H1 (cell line): ENCODE results near the gene ST14. TPM values are rescaled to one million over a fixed set of nuclear protein-coding genes. Genes with fewer than 3 reads are reported as not detected.

Source experiments
- CTCF ChIA-PET: fragments of 300-600 bp; sonication (Branson Sonifier 250); formaldehyde crosslinking; loops from one replicate; lab custom pipeline; 2021; ENCODE audit not compliant: partially characterized antibody; lab: Charles Lee
- POLR2A ChIA-PET: fragments of 300-600 bp; sonication (Branson Sonifier 250); formaldehyde crosslinking; loops from one replicate; lab custom pipeline; 2021; ENCODE audit warnings: inconsistent platforms; ENCODE audit not compliant: partially characterized antibody; lab: Charles Lee
- DNase-seq, 2 experiments: peaks; one replicate each; pipeline versions ENCODE4 v3.0.0 to v3.0.0-alpha.2; 2010 to 2022; ENCODE audit warnings: low spot score in 2 of 2, low read depth in 1 of 2, mixed read lengths in 1 of 2
- FAIRE-seq: peaks from 2 replicates; lab custom pipeline; 2011; peaks lifted over from hg19 to GRCh38; lab: Jason Lieb, UNC
- H2AFZ ChIP-seq: 2 replicates; pipeline ENCODE4 v1.8.1; 2012; ENCODE audit warnings: low read length, inconsistent platforms
- H2AK5ac ChIP-seq: 2 replicates; pipeline ENCODE4 v1.6.1; 2013; ENCODE audit warnings: low read depth, low read length
- H2BK120ac ChIP-seq: replicated peaks from 2 replicates; pipeline ENCODE3; 2013; ENCODE audit warnings: low read depth, low read length, inconsistent platforms
- H2BK12ac ChIP-seq: 2 replicates; pipeline ENCODE4 v1.6.1; 2013; ENCODE audit warnings: low read depth, low read length
- H2BK15ac ChIP-seq: 2 replicates; pipeline ENCODE4 v1.6.1; 2013; ENCODE audit warnings: low read length
- H2BK20ac ChIP-seq: 2 replicates; pipeline ENCODE4 v1.6.1; 2013; ENCODE audit warnings: low read length
- H2BK5ac ChIP-seq: 2 replicates; pipeline ENCODE4 v1.6.1; 2013; ENCODE audit warnings: low read depth, low read length
- H3K14ac ChIP-seq: 2 replicates; pipeline ENCODE4 v1.6.1; 2013; ENCODE audit warnings: inconsistent platforms; ENCODE audit not compliant: insufficient read length
- H3K18ac ChIP-seq: 2 replicates; pipeline ENCODE4 v1.6.1; 2013; ENCODE audit warnings: low read length; ENCODE audit errors: extremely low read depth
- H3K23ac ChIP-seq: 2 replicates; pipeline ENCODE4 v1.6.1; 2013; ENCODE audit warnings: inconsistent platforms; ENCODE audit not compliant: insufficient read length
- H3K23me2 ChIP-seq: 2 replicates; pipeline ENCODE4 v1.6.1; 2013; ENCODE audit warnings: low read depth, low read length
- H3K27ac ChIP-seq: 2 replicates; pipeline ENCODE4 v1.6.1; 2011; ENCODE audit warnings: low read depth, low read length, inconsistent platforms
- H3K27me3 ChIP-seq, 4 experiments: replicated peaks in 1 of 4; 1 replicate in 1 of 4; 2 replicates in 3 of 4; pipeline versions ENCODE4 v1.6.1 to v1.8.1; 2011 to 2013; ENCODE audit warnings: low read length in 3 of 4, mild to moderate bottlenecking in 3 of 4, inconsistent platforms in 2 of 4, mixed read lengths in 2 of 4, moderate library complexity in 1 of 4; ENCODE audit not compliant: control insufficient read depth in 3 of 4, insufficient read depth in 3 of 4; ENCODE audit errors: extremely low read depth in 1 of 4
- H3K36me3 ChIP-seq, 4 experiments: 2 replicates each; pipeline versions ENCODE4 v1.6.1 to v1.8.1; 2011 to 2013; ENCODE audit warnings: mild to moderate bottlenecking in 4 of 4, low read length in 3 of 4, moderate library complexity in 2 of 4, control low read depth in 1 of 4, inconsistent platforms in 1 of 4; ENCODE audit not compliant: insufficient read depth in 4 of 4, control insufficient read depth in 2 of 4
- H3K4ac ChIP-seq: replicated peaks from 2 replicates; pipeline ENCODE3; 2013; ENCODE audit warnings: low read length, low read depth, mixed read lengths, inconsistent platforms; ENCODE audit not compliant: insufficient read length
- H3K4me1 ChIP-seq, 4 experiments: replicated peaks in 1 of 4; 1 replicate in 1 of 4; 2 replicates in 3 of 4; pipeline versions ENCODE4 v1.6.1 to v1.8.1; 2011 to 2013; ENCODE audit warnings: low read length in 3 of 4, inconsistent platforms in 2 of 4, mixed read lengths in 1 of 4; ENCODE audit not compliant: insufficient read depth in 4 of 4, control insufficient read depth in 3 of 4
- H3K4me2 ChIP-seq, 2 experiments: 2 replicates each; pipeline versions ENCODE4 v1.6.1 to v1.8.1; 2011 to 2013; ENCODE audit warnings: low read depth in 2 of 2, low read length in 2 of 2, control low read depth in 1 of 2, inconsistent platforms in 1 of 2, mild to moderate bottlenecking in 1 of 2; ENCODE audit not compliant: insufficient read depth in 1 of 2
- H3K4me3 ChIP-seq, 4 experiments: fragments of 200-600, 300-600 bp in 1 of 4; sonication (generic), shearing (Covaris generic), sonication (Bioruptor Twin) in 1 of 4; 2 replicates each; pipeline versions ENCODE4 v1.5.1 to v1.8.1; 2011 to 2016; ENCODE audit warnings: low read length in 4 of 4, low read depth in 3 of 4, control low read depth in 2 of 4, inconsistent platforms in 2 of 4, mild to moderate bottlenecking in 2 of 4, mixed read lengths in 1 of 4, moderate library complexity in 1 of 4; ENCODE audit not compliant: insufficient read depth in 2 of 4; ENCODE audit errors: extremely low read depth in 1 of 4
- H3K56ac ChIP-seq: replicated peaks from 2 replicates; pipeline ENCODE3; 2013; ENCODE audit warnings: low read depth, mild to moderate bottlenecking, mixed read lengths, low read length, inconsistent platforms; ENCODE audit not compliant: insufficient read length
- H3K79me1 ChIP-seq: 2 replicates; pipeline ENCODE4 v1.6.1; 2013; ENCODE audit warnings: low read depth, low read length, control low read depth
- H3K79me2 ChIP-seq, 2 experiments: 2 replicates each; pipeline versions ENCODE4 v1.6.1 to v1.8.1; 2012 to 2013; ENCODE audit warnings: low read length in 2 of 2, mild to moderate bottlenecking in 2 of 2, inconsistent platforms in 1 of 2; ENCODE audit not compliant: insufficient read depth in 2 of 2, control insufficient read depth in 1 of 2
- H3K9ac ChIP-seq, 4 experiments: replicated peaks in 1 of 4; 1 replicate in 1 of 4; 2 replicates in 3 of 4; pipeline versions ENCODE4 v1.6.1 to v1.8.1; 2011 to 2013; ENCODE audit warnings: low read depth in 3 of 4, low read length in 3 of 4, control low read depth in 2 of 4, mild to moderate bottlenecking in 2 of 4, moderate library complexity in 2 of 4, inconsistent platforms in 1 of 4; ENCODE audit errors: extremely low read depth in 1 of 4
- H3K9me3 ChIP-seq, 2 experiments: 2 replicates each; pipeline versions ENCODE4 v1.6.1 to v1.8.1; 2012 to 2013; ENCODE audit warnings: mild to moderate bottlenecking in 2 of 2, moderate library complexity in 2 of 2, control low read depth in 1 of 2, inconsistent platforms in 1 of 2, low read depth in 1 of 2, low read length in 1 of 2, mixed read lengths in 1 of 2; ENCODE audit not compliant: insufficient read depth in 2 of 2
- H4K20me1 ChIP-seq, 2 experiments: replicated peaks in 1 of 2; 2 replicates each; pipeline versions ENCODE3 to v1.8.1; 2011 to 2013; ENCODE audit warnings: inconsistent platforms in 2 of 2, low read length in 2 of 2, mild to moderate bottlenecking in 1 of 2; ENCODE audit not compliant: insufficient read depth in 2 of 2, control insufficient read depth in 1 of 2
- H4K5ac ChIP-seq: 2 replicates; pipeline ENCODE4 v1.6.1; 2013; ENCODE audit warnings: low read length, low read depth, mixed read lengths, inconsistent platforms; ENCODE audit not compliant: insufficient read length
- H4K8ac ChIP-seq: 2 replicates; pipeline ENCODE4 v1.8.0; 2013; ENCODE audit warnings: mild to moderate bottlenecking, moderate library complexity, low read length, inconsistent platforms; ENCODE audit not compliant: insufficient read depth; ENCODE audit errors: extremely low read depth
- H4K91ac ChIP-seq: replicated peaks from 2 replicates; pipeline ENCODE3; 2013; ENCODE audit warnings: low read length, mixed read lengths, inconsistent platforms; ENCODE audit not compliant: insufficient read length
- EGR1 ChIP-seq: IDR thresholded peaks from 2 replicates; pipeline ENCODE4 v1.6.1; 2011; ENCODE audit warnings: low read depth, low read length, borderline replicate concordance
- EP300 ChIP-seq, 2 experiments: IDR thresholded peaks; 1 replicate in 1 of 2; 2 replicates in 1 of 2; pipeline ENCODE4 v1.6.1; 2011 to 2012; ENCODE audit warnings: low read depth in 2 of 2, low read length in 2 of 2, mild to moderate bottlenecking in 2 of 2, borderline replicate concordance in 1 of 2, inconsistent platforms in 1 of 2, moderate library complexity in 1 of 2
- POLR2AphosphoS5 ChIP-seq: IDR thresholded peaks from 2 replicates; pipeline ENCODE4 v1.6.1; 2011; ENCODE audit warnings: low read depth, low read length
- RXRA ChIP-seq: IDR thresholded peaks from 2 replicates; pipeline ENCODE4 v1.6.1; 2011; ENCODE audit warnings: low read depth, mild to moderate bottlenecking, low read length, moderate library complexity; ENCODE audit not compliant: insufficient read depth
- TCF12 ChIP-seq: IDR thresholded peaks from 2 replicates; pipeline ENCODE4 v1.6.1; 2011; ENCODE audit warnings: low read depth, mild to moderate bottlenecking, low read length
- WGBS, 2 experiments: shearing (Covaris generic) in 1 of 2; methylation state at CpG; one replicate each; pipeline versions ENCODE4 v1.1.6 to v1.1.7; 2013 to 2015; ENCODE audit warnings: low lambda C conversion rate in 2 of 2, mixed read lengths in 2 of 2, inconsistent platforms in 1 of 2, low coverage in 1 of 2, missing lambda C conversion rate in 1 of 2; ENCODE audit not compliant: insufficient replicate concordance in 2 of 2, insufficient coverage in 1 of 2, insufficient read length in 1 of 2; ENCODE audit errors: extremely low coverage in 1 of 2, missing lambda C conversion rate in 1 of 2; 5-methylcytosine and 5-hydroxymethylcytosine counted together
- polyA plus RNA-seq, 7 experiments: library from polyadenylated mRNA; depleted of rRNA in 3 of 7; stranded (reverse) in 5 of 7; unstranded in 2 of 7; fragments of >200 nt in 5 of 7; fragments of 200-250 nt in 2 of 7; gene quantifications; 1 replicate in 5 of 7; 2 replicates in 1 of 7; 4 replicates in 1 of 7; pipeline versions ENCODE4 v1.2.1 to v1.2.3, GENCODE V29; 2011 to 2013; ENCODE audit warnings: missing spikeins in 2 of 7, mixed read lengths in 2 of 7
- total RNA-seq: library from RNA; stranded (reverse); fragmentation: NEBNext Ultra II Directional; extraction: Animal tissue kit (Norgen Biotek cat#: 25700); gene quantifications from 2 replicates; pipeline ENCODE4 v1.2.1, GENCODE V29; 2021

Gene ST14
- total and polyA plus RNA-seq, 2 of the 8 experiments (the other 6 are each of a cell fraction or from before 2014, with no cell fraction given), result 22.4 to 24.9 TPM

DNA sequence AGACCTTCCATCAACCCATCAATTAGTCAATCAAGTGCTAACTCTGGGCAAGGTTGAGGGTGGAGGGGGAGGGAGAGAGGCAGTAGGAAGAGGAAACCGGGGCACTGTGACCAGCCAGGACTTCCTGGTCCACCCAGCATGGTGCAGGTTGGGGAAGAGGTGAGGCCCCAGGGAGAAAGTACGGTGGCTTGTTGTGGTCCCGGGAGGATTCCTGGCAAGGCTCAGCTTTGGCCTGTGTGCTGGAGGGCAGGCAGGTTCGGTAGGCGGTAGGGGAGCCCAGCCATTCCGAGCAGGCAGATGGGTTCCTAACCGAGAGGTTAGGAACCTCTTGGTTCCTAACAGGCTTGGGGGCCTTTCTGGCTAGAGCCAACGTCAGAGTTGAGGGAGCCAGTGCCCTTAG, 10.8 kb downstream of the ST14 start:
- no peak overlapping the region for H2AFZ ChIP-seq
- no peaks in the 10 kb centered on the region for H3K79me1 ChIP-seq
- CTCF ChIA-PET, result interaction anchor here (3.4 kb wide), 1 partner anchor 11 kb away, joined by 10 read pairs; the partner anchor contains the start of gene ST14
- no peak overlapping the region for H3K9ac ChIP-seq
- H3K4me1 ChIP-seq, result no peaks in the 10 kb centered on the region; a peak in 1 of 7 replicates
- H2BK5ac ChIP-seq, result no peak overlapping the region
- H3K14ac ChIP-seq, result no peak overlapping the region
- no peaks in the 10 kb centered on the region for H3K23me2 ChIP-seq
- no peaks in the 10 kb centered on the region for H3K79me2 ChIP-seq
- H2BK15ac ChIP-seq, result no peak overlapping the region
- WGBS, 2 experiments, result 63% methylated on average over 8 of the region's 8 CpGs; no CpG with 5 or more reads in 1 of the 2 experiments
- FAIRE-seq, result no peak
- H2BK20ac ChIP-seq, result no peak overlapping the region
- no peak overlapping the region for H3K4ac ChIP-seq
- H3K9me3 ChIP-seq, result no peaks in the 10 kb centered on the region
- no peak overlapping the region for H3K4me2 ChIP-seq
- H4K5ac ChIP-seq, result no peak overlapping the region
- no peak overlapping the region for H3K27ac ChIP-seq
- no peak overlapping the region for H2BK12ac ChIP-seq
- H3K36me3 ChIP-seq, result no peaks in the 10 kb centered on the region
- peaks cover 4 to 41% (median 32%) of the 10 kb centered on the region in 4 experiments for H3K27me3 ChIP-seq
- no peak overlapping the region for H3K4me3 ChIP-seq
- no peak overlapping the region for H3K18ac ChIP-seq
- no peak for DNase-seq
- no peak overlapping the region for H4K8ac ChIP-seq
- H2BK120ac ChIP-seq, result no peak overlapping the region
- H4K91ac ChIP-seq, result no peak overlapping the region
- H4K20me1 ChIP-seq, result peaks cover 9 to 13% of the 10 kb centered on the region in 2 experiments
- POLR2A ChIA-PET, result no interaction called here
- H2AK5ac ChIP-seq, result no peak overlapping the region
- H3K23ac ChIP-seq, result no peak overlapping the region
- no peak overlapping the region for H3K56ac ChIP-seq
- TF ChIP-seq POLR2AphosphoS5 (peak; percentile 85), TCF12 (peak; percentile 47; the same call in 1 of the 2 replicates), EP300 (IDR thresholded peaks at IDR 0.05; ENCODE audit: borderline replicate concordance in 1 of 2, low read depth in 2 of 2, low read length in 2 of 2) (no peak), EGR1 (peak; percentile 33; the same call in 1 of the 2 replicates), RXRA (0 out of 2 replicates have a peak, but pooled peaks have one; percentile 39)
